Esophagus mucosa (tissue), 1 donor: Measurements from ENCODE around the gene FANCC. TPM values are rescaled to one million over a fixed set of nuclear protein-coding genes. Genes with fewer than 3 reads are reported as not detected.

Experiments
- ATAC-seq: fragments of 200-7000 bp; cut with Tn5 transposase; one replicate; pipeline ENCODE4 v1.9.1; 2020
- total RNA-seq: library from RNA; stranded (reverse); gene quantifications from one replicate; pipeline ENCODE4 v1.2.4, GENCODE V29; 2023
- donor health status: DM: yes; HTN: yes; CAD: no.

Gene FANCC
- total RNA-seq, 1 donor from 2014 or later, result 5.2 TPM

DNA sequence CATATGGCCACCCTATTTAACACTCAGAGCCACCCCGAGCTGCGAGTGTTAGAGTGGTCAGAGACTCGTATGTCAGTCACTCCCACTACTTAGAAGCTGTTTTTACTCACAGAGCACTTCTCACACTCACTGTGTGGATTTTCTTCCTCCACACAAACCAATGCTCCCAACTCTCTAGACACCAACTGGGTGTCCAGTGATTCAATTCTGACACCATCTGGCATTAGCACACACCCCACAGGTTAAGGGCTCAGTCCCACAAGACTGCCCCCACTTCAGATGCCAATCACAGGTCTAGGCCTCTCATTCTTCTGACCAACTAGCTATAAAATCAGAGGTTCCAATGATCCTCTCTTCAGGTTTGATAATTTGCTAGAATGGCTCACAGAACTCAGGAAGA, 174.8 kb downstream of the FANCC start:
- no peak for ATAC-seq

DNA sequence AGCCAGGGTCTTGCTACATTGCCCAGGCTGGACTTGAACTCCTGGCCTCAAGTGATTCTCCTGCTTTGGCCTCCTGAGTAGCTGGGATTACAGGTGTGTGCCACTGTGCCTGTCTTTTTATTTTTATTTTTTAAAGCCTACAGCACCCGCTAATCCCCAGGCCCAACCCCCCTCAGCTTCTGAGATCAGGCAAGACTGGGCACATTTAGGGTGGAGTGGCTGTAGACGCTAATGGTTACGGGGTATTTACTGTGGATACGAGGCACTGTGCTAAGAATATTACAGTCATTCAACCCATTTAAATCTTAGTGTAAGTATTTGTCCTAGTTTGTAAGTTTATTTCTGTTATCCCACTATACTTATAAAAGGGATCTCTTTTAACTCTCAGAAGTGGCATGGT, 175.2 kb downstream of the FANCC start:
- ATAC-seq, result peak; percentile 77

DNA sequence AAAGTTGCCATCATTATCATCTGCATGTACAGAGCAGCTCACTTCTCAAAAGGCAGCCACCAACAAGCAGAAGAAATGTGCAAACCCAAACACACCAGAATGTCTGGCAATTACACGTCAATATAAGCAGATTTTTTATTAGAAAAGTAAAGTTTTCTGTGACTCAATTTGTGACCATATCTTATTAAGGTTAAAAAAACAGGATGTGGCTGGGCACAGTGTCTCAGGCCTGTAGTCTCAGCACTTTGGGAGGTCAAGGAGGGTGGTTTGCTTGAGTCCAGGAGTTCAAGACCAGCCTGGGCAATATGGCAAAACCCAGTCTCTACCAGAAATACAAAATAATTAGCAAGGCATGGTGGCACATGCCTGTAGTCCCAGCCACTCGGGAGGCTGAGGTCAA, 176.7 kb downstream of the FANCC start:
- ATAC-seq, result no peak

DNA sequence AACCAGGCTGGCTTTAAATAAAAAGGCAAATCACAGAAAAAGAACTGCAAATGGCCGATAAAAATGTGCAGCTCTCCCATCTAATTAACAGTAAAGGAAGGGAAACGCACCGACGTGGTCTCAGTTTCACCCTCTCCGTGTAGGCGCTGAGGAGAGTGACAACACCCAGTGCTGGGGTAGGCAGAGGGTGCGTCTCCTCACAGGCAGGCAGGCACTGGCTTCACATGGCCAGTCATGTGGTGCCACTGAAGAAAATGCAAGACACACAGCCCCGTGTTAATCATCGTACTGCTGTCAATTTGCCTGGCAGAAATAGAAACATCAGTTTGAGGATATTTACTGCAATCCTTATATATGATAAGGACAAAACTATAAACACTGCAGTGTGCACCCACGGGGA, 178.4 kb downstream of the FANCC start:
- no peak for ATAC-seq

DNA sequence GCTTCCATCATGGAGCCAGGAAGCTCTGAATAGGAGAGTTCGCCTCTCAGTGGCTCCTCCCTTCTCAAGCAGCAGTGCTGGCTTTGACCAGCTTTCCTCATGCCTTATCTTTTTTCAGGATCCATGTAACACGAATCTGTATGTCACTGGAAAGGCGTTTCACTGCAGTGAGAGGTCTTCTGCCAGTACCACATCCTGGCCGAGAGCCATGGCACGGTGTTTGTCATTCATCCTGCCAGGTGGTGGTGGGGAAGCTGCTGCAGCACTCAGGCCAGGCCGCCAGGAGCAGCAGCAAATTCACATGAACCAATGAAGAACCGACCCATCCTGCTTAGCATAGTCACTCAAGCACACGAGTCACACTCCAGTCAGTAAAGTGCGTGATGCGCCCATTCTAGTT, 179.0 kb downstream of the FANCC start:
- peak; percentile 40 for ATAC-seq

DNA sequence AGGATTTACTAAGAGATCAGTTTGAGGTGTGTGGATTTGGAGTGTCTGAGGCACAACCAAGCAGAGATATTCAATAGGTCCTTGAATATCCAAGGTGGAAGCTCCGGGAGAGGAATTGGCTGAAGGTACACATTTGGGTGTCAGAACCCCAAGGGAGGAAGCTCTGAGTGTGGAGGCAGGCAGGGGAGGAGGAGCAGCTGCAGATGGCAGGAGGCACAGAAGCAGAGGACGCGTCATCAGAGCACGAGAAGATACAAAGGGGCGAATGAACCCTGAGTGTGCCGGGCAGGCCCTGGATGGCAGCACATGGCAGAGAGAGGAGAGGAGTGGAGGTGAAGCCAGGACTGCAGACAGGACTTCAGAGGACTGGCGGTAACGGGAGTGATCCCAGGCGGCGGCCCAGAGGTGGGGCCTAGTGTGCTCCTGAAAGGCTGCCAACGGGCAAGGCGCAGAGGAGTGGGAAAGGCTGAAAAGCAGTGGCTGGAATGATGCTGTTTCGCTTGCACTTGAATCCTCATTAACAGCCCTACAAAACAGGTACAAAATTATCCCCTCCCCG, 179.8 kb downstream of the FANCC start:
- peak; percentile 7 for ATAC-seq

DNA sequence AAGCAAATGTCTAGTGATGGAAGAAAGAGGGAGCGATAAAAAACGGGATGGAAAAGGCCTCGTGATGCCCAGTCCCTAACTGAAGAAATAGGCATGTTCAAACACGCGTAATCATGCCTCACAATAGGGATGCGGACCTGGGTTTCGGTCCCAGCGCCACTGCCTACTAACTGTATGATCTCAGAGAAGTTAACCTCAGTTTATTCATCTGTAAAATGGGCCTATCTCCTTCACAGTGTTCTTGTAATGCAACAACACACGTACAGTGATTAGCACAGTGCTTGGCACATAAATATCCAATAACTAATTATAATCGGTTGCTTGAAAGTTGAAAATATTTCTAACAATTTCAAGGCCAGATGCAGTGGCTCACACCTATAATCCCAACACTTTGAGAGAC, 181.8 kb downstream of the FANCC start:
- ATAC-seq, result no peak

DNA sequence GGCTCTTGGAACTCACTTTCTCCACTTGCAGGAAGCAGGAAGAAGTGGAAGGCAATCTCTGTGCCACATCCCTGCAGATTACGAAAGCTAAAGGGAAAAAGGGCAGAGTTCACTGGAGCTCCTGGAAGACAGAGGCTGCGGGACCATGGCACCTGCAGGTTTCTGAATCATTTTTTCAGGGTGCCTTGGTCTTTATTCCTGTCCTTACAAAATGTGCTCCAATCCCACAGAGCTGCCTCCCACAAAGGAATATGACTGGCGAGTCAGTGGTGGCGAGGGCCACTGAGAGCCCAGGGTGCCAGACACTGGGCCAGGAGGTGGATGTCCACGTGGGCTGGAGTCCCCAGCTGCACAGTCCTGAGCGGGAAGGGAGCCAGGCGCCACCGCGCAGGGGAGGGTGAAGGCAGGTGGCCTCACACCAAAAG, 183.0 kb downstream of the FANCC start:
- no peak for ATAC-seq

DNA sequence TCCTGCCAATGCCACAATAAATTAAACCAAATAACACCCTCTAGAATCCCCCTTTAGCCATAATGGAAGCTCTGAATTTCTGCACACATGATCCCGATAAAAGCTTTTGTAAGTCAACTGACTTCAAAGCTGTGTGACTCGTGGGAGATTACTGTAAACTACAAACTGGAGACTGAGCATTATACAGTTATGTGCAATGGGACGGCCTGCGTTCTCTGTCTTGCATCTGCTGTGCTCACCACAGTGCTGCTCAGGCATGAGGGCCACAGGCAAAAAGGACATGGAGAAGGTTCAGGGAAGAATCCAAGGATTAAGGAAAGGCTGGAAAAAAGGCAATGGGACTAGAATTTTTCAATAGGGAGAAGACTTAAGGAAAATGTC, 184.2 kb downstream of the FANCC start:
- ATAC-seq, result no peak

DNA sequence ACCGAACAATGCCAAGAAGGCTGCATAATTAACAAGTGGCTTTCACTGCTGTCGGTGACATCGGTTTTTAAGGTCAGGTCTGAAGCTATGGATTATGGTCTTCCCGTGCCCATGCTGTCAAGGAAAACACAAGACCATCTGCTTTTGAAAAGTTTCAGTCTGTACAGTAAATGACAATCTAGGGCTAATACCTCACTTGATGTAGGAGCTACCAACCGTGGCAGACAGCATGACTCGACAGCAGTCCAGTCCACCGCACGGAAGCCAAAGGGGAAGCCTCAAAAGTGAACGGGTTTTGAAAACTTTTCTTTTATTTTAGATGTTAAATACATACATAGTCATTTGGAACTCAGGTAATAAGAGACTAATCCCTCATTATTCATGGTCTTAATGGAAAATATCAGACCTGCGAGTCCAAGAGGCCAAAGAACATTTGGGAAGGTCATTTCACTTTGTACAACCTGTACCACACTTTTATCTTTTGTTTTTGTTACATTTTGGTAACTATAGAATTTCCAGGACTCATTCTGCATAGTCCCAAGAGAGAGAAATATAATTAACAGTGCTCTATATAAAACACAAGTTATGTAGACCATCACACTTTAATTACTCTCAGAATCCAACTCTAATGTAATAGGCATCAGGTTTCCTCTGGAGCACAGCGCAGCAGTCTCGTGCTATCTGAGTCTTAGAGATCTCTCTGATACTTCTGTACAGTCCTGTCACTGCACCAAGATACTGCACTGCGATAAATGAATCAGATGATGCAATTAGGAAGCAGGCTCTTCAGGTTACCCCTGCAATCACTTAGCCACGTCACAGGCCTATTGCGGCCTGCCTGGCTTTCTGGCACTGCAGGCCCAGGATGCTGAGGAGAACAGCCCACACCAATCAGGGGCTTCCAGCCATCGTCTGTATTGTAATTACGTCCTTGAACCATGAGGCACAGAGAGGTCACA, 184.9 kb downstream of the FANCC start:
- no peak for ATAC-seq

DNA sequence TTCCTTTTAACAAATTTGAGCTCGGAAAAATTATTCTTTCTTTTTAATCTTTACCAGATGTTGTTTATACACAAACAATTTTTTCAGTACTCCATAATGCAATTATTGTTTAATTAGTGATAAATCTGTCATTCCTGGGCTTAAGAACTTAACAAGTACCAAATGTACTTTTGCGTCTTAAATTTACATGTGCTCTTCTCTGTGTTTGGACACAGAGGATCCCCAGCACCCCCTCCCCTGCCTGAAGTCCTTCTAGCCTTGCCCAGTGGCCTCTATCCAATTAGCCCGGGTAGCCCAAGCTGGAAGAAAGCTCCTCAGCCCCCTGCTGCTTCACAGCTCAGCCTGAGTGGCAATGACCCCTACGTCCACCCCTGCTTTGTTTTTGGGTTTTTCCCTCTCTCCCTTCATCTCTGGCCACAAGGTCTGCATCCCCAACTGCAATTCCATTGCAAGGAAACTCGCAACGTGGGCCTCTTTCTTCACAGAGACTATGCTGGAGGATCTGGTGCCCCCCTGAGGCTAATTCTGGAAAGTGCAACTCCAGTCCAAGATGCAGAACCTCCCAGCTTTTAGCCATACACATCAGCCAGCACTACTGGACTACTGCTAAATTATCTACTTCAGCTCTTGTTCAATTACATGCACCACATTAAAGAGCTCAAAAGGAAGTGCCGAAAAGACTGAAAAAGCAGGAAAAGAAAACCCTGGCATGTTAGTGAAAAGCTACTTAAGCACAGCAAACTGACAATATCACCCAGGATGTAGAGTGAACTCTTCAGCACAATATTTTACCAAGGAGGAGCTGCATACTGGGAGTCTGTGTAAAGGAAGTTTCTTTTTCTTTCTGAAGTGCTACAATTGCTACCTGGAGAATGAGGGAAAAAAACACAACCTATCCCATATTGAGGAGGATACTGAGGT, 186.2 kb downstream of the FANCC start:
- ATAC-seq, result peak; percentile 53

DNA sequence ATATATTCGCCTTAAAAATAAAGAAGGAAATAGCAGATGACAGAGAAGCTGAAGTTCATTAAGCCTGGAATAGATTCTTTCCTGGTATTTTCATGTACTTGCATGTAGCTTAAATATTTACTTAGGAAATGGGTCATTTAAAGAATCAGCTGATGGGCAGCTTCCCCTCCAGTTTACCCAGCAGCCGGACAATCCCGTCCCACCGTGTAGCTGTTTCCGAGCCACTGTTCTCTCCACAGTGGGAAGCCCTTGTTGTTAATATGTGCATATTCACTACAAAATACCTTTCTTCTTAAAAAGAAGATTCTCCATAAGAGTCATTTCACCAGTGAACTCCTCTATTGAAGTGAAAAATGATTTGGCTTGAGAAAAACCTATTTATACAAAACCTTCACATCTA, 187.0 kb downstream of the FANCC start:
- ATAC-seq, result no peak

DNA sequence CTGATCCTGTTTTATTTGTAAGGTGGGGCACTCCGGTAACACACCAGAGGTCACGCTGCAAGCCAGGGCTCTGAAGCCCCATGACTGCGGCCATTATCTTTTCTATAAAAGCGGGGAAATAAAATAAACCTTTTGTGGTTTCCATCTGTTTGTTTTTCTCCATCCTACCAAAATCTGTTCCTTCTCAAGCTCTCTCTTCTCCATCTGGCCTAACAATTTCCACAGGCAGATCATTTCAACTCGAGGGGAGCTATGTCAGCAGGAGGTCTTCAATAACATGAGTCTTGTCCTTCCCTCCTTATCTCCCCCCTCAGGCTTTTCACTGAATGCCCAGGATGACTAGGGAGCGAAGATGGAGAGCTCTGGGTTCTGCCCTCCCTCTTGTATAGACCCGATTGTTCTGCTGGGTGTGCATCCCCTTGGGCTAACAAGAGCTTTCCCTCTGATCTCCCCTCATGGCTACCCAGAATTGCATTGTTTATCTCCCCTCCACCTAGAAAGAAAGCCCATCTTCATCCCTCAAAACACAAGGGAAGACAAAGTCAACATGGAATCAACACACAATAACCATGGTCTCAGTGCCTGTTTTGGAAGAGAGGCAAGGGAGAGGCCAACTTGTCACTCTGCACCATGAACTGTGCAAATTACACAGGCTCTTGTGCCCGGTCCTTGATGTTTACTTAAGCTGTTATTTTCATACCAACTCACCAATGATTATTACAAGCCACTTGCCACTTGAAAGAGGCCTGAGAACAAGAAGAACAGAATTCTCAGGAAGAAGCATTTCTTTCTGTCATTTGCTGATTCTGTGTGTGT, 187.8 kb downstream of the FANCC start:
- ATAC-seq, result no peak

DNA sequence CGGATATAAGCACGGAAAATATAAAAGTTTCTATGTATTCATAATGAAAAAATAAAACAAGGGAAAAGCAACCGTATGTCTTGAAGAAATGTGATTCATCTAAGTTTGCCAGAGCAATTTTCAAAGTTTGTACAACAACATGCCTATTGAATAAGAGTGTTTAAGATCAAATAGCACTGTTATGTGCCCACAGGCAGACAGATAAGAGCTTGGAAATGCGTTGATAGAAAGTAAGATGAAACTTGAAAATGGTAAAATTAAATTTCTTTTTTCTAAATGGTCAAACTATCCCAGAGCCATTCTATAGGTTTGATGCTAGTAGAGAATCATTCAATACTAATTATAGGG, 189.4 kb downstream of the FANCC start:
- no peak for ATAC-seq

DNA sequence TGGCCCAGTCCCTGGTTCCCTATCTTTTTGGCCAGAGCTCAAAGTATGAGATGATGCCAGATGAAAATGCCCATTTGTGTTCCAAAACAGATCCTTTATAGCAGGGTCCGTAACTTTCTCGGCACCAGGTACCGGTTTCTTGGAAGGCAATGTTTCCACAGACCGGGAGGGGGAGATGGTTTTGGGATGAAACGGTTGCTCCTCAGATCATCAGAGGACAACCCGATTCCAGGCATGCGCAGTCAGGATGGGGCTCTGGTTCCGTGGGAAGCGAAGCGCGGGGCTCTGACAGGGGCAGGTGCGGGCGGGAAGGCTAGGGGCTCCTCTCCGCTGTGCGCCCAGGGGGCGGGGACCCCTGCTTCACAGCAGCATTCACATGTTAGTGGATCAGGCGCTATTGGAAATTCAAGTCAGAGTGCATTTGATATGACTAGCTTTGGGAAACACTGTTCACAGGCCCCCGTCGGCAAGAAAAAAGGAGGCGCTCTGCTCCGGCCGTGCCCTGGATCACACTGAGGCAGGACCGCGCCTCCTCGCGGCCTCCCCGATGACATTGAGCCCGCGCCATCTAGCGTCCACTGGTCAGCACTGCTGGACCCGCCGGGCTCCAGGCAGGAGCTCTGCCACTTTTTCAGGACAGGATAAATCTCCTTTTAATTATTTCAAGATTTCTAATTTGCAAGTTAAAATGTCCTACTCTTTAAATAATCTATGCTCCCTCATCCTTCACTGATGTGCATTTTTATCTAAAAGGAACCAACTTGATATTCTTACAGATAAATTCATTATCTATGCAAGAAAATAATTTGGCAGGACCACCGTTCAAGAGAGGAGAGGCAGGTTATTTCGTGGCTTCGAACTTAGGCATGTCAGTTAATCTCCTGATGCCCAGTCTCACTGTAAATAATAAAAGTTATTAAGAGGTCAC, 190.0 kb downstream of the FANCC start:
- ATAC-seq, result peak; percentile 87

DNA sequence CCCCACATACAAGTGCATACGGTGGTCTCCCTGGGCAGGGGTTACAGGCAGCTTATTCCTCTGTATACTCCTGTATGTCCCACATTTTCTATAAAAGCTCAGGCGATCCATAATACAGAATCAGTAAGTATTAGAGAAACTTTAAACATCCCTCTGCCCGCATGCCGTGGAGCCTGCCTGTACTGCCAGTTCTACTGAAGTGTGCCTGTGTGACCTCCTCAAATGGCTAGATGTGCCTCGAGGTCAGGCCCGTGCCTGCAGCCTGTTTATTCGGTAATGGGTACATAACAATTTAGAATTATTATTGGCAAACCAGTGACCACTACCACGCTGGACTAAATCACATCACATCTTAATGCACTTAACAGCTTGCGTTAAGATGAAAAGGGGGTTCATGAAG, 190.8 kb downstream of the FANCC start:
- no peak for ATAC-seq

DNA sequence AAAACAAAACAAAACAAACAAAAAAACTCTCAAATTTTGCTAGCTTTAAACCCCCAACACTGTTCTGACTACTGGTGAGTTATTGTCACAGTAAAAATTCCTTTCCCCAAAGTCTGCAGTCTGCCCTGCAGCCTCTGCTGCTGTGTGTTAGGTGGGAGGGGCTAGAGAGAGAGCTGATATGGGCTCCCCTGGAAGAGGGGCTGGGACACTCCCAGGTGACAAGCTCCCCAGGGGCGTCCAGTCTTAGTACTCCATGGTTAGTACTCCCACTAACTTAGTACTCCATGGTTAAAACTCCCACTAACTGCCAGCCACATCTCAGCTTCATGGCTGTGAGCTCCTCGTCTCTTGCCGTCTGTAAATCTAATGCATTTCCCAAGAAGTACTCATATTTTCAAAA, 191.9 kb downstream of the FANCC start:
- no peak for ATAC-seq

DNA sequence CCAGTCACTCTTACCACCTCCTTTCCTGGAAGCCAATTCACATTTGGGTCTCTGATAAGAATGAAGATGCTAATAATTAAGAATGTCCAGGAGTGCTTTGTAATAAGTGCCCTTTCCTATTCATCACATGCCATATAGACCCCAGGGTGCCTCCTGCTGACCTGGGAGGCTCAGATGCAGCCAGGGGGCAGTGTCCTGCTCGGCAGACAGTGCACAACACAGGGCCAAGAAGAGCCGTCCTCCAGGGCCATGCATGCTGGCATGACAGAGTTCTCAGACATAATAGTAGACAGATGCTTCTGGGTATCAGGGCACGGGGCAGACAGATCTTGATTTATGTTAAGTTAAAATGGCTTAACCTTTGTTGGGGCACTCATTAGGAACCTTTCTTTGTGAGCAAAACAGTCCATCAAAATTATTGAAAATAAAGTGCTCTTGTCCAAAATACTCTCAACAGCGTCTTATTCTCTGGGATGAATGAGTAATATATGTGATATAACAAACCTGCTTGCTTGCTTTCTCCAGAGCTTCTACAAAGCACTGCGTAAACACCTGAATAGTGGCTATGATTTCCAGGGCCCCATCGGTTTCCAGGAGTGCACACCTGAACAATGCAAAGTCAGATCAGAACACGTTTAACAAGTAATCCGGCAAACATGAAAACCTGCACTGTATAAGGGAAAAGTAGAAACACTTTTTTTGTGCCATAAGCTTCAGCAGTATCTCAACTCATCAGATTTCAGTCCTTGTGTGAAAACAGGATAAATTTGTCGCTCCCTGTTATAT, 192.7 kb downstream of the FANCC start:
- peak; percentile 84 for ATAC-seq

DNA sequence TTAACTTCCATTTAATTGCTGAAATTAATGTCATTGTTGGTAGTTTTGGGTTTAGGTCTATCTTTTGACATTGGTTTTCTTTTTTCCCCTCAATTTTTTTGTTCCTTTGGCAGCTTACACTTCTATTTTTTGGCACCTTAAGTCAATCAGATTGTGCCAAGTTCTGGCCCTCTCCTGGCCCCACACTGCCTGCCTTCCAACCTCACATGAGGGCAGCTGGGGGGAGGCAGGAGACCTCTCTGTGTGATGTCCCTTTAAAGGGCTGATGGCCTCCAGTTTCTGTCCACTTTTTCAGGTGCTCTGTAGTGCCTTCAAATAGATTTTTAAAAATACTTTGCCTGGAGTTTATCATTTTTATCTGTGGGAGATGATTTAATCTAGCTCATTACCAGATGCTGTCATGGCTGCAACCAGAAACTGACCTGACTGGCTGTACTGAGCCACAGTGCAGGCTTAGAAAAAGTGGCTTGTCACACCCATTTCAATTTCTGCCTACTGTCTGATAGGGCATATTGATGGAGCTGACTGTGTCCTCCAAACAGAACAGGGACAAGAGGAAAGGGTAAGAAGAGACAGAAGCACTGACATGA, 196.6 kb downstream of the FANCC start:
- no peak for ATAC-seq

DNA sequence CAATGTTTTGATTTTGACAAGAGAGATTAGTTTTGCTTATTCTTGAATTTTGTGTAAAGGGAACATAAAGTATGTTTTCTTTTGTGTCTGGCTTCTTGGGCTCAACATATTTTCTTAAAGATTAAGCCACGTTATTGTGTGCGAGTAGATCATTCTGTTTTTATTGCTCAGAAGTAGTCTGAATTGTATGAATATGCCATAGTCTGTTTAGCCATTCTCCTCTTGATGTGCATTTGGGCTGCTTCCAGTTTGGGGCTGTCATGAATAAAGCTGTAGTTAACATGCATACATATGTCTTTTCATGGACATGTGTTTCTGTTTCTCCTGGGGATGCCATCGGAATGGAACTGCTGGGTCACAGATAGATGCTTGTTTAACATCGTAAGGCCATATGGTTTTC, 198.9 kb downstream of the FANCC start:
- no peak for ATAC-seq
